A549 (cell line): ENCODE measurements around the gene DISP3.

ENCODE experiments used
- FOSL2 ChIP-seq, 2 experiments: fragments of 450-650 bp in 1 of 2; fragments of >200 bp in 1 of 2; sonication (Bioruptor Twin) in 1 of 2; formaldehyde crosslinking; IDR thresholded peaks; 2 replicates each; pipeline versions ENCODE4 v1.5.0 to v1.6.1; 2016 to 2020; ENCODE audit warnings: mild to moderate bottlenecking in 1 of 2, moderate library complexity in 1 of 2
- POLR2A ChIP-seq: IDR thresholded peaks from 2 replicates; pipeline ENCODE4 v1.6.1; 2012; ENCODE audit warnings: mild to moderate bottlenecking, low read length

GRCh38 chr1:11481019-11481418 is 2.1 kb downstream of the DISP3 start:
- TF ChIP-seq FOSL2 (IDR thresholded peaks at IDR 0.05): no peak
- TF ChIP-seq FOSL2 (CRISPR knock-in tag; IDR thresholded peaks at IDR 0.05): no peak
- no peak for TF ChIP-seq POLR2A
